ENCODE measurements around the gene FSCN2.
A peak's percentile ranks its signal among the peaks of the same experiment; 100 is the strongest.

FSCN2 gene

GRCh38 chr17:81491181-81491581 is 37.0 kb upstream of the FSCN2 start:
- DNase-seq (ENCODE audit: low read depth): no peak

GRCh38 chr17:81491761-81492160 is 36.4 kb upstream of the FSCN2 start:
- no peak for DNase-seq (ENCODE audit: low read depth)

GRCh38 chr17:81492202-81492601 is 36.0 kb upstream of the FSCN2 start:
- no peak for DNase-seq (ENCODE audit: low read depth)

GRCh38 chr17:81492706-81493105 is 35.5 kb upstream of the FSCN2 start:
- no peak for DNase-seq (ENCODE audit: low read depth)

- no peak for DNase-seq (ENCODE audit: low read depth)
Measured at GRCh38 chr17:81493198-81494038, 34.8 kb upstream of the FSCN2 start.

GRCh38 chr17:81494626-81495377 is 33.4 kb upstream of the FSCN2 start:
- DNase-seq (ENCODE audit: low read depth): no peak

- no peak for DNase-seq (ENCODE audit: low read depth)
Measured at GRCh38 chr17:81498953-81499600, 29.1 kb upstream of the FSCN2 start.

GRCh38 chr17:81499601-81499970 is 28.6 kb upstream of the FSCN2 start:
- no peak for DNase-seq (ENCODE audit: low read depth)

GRCh38 chr17:81500047-81500446 is 28.1 kb upstream of the FSCN2 start:
- DNase-seq (ENCODE audit: low read depth): no peak

- DNase-seq (ENCODE audit: low read depth): no peak
Measured at GRCh38 chr17:81502471-81503017, 25.6 kb upstream of the FSCN2 start.

GRCh38 chr17:81503619-81504018 is 24.6 kb upstream of the FSCN2 start:
- DNase-seq (ENCODE audit: low read depth): no peak

GRCh38 chr17:81508639-81509206 is 19.5 kb upstream of the FSCN2 start:
- DNase-seq (ENCODE audit: low read depth): no peak

- DNase-seq (ENCODE audit: low read depth): peak; percentile 32
Measured at GRCh38 chr17:81509207-81509971, 18.8 kb upstream of the FSCN2 start.

GRCh38 chr17:81509972-81510784 is 18.0 kb upstream of the FSCN2 start:
- DNase-seq (ENCODE audit: low read depth): no peak

- no peak for DNase-seq (ENCODE audit: low read depth)
Measured at GRCh38 chr17:81510785-81511553, 17.2 kb upstream of the FSCN2 start.

GRCh38 chr17:81511554-81511803 is 16.7 kb upstream of the FSCN2 start:
- DNase-seq (ENCODE audit: low read depth): no peak

- DNase-seq (ENCODE audit: low read depth): peak; percentile 26
Measured at GRCh38 chr17:81511804-81512561, 16.2 kb upstream of the FSCN2 start.

- peak; percentile 85 for DNase-seq (ENCODE audit: low read depth)
Measured at GRCh38 chr17:81512562-81513371, 15.4 kb upstream of the FSCN2 start, which contains the start of gene ACTG1. ACTG1 (minus strand) TSS chr17:81512799; CDS start chr17:81512354, 445 bp downstream.

All from activated T-helper 9 cell treated with anti-CD3 and anti-CD28 coated beads, Interleukin-2, amount 50 U/mL, for 16 hours (primary cell).